Measurements from ENCODE around the gene TCAF1.

Gene TCAF1

GRCh38 chr7:143891457-143891856 is 10.5 kb downstream of the TCAF1 start:
- no peak overlapping the region for H3K4me3 ChIP-seq (ENCODE audit: control insufficient read depth, low read depth, low read length)
- DNase-seq (ENCODE audit: low read depth) = no peak
- no peak for TF ChIP-seq CTCF (IDR thresholded peaks at IDR 0.05; ENCODE audit: control insufficient read depth, insufficient read depth, low read depth, low read length, missing control alignments)

- no peak overlapping the region for H3K4me3 ChIP-seq (ENCODE audit: control insufficient read depth, low read depth, low read length)
- no peak for TF ChIP-seq CTCF (IDR thresholded peaks at IDR 0.05; ENCODE audit: control insufficient read depth, insufficient read depth, low read depth, low read length, missing control alignments)
- no peak for DNase-seq (ENCODE audit: low read depth)
These were observed 11.4 kb downstream of the TCAF1 start for GRCh38 chr7:143890558-143890957.

- no peak overlapping the region for H3K4me3 ChIP-seq (ENCODE audit: control insufficient read depth, low read depth, low read length)
- TF ChIP-seq CTCF (IDR thresholded peaks at IDR 0.05; ENCODE audit: control insufficient read depth, insufficient read depth, low read depth, low read length, missing control alignments) = no peak
- DNase-seq (ENCODE audit: low read depth) = no peak
These were observed 12.9 kb downstream of the TCAF1 start for GRCh38 chr7:143889068-143889467.

- H3K4me3 ChIP-seq (ENCODE audit: control insufficient read depth, low read depth, low read length) = no peak overlapping the region
- no peak for DNase-seq (ENCODE audit: low read depth)
- no peak for TF ChIP-seq CTCF (IDR thresholded peaks at IDR 0.05; ENCODE audit: control insufficient read depth, insufficient read depth, low read depth, low read length, missing control alignments)
These were observed 15.0 kb downstream of the TCAF1 start for GRCh38 chr7:143886826-143887477.

GRCh38 chr7:143885951-143886350 is 16.0 kb downstream of the TCAF1 start:
- H3K4me3 ChIP-seq (ENCODE audit: control insufficient read depth, low read depth, low read length) = no peak overlapping the region
- no peak for TF ChIP-seq CTCF (IDR thresholded peaks at IDR 0.05; ENCODE audit: control insufficient read depth, insufficient read depth, low read depth, low read length, missing control alignments)
- no peak for DNase-seq (ENCODE audit: low read depth)

- H3K4me3 ChIP-seq (ENCODE audit: control insufficient read depth, low read depth, low read length) = peak overlapping the region; percentile 89
- TF ChIP-seq CTCF (IDR thresholded peaks at IDR 0.05; ENCODE audit: control insufficient read depth, insufficient read depth, low read depth, low read length, missing control alignments) = no peak
- DNase-seq (ENCODE audit: low read depth) = no peak
These were observed 16.9 kb downstream of the TCAF1 start for GRCh38 chr7:143884969-143885559.

All from AG09309 (cell line).